Measurements from ENCODE around the gene C2. TPM values are rescaled to one million over a fixed set of nuclear protein-coding genes. Genes with fewer than 3 reads are reported as not detected.

Gene C2
- polyA plus RNA-seq, 1 of the 3 experiments (the other 2 are of a cell fraction) = 0.43 TPM

DNA sequence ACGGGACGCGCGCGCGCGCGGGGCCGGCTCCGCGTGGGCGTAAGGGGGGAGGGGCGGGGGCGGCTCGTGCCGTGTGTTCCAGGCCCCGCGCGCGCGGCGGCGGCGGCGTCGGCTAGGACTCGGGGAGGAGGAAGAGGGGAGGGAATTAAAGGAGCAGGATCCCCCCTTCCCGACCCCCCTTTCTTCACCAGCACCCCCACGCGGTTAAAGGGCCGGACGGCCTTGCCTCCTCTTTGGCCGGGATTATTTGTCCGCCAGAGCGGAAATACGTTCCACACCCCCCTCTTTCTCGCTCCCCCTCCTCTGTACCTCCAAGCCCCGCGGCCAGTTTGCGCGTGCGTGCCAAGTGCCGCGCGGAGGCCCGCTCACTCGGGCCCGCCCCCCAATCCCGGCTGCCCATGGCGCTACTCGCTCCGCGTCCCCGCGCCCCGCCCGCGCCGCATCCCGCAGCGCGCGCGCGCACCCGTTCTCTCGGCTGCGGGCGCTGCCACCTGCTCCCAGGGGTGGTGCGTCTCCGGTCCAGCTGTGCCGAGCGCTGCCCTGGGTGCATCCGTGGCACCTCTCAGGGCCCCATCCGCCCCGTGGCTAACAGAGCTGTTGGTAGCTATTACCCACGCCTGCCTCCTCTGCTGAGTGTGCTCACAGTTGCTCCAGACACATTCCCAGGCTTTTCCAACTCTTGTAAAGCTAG, 25.4 kb upstream of the C2 start, which contains the start of gene ZBTB12 (continued):
- peak; percentile 31; the same call in 1 of the 2 replicates for TF ChIP-seq TAF1 (IDR thresholded peaks at IDR 0.05; ENCODE audit: borderline replicate concordance, low read depth, low read length)
- peak; percentile 59; the same call in 1 of the 2 replicates for TF ChIP-seq POLR2AphosphoS5 (IDR thresholded peaks at IDR 0.05; ENCODE audit: low read depth, low read length)
- TF ChIP-seq, protein P1, sequence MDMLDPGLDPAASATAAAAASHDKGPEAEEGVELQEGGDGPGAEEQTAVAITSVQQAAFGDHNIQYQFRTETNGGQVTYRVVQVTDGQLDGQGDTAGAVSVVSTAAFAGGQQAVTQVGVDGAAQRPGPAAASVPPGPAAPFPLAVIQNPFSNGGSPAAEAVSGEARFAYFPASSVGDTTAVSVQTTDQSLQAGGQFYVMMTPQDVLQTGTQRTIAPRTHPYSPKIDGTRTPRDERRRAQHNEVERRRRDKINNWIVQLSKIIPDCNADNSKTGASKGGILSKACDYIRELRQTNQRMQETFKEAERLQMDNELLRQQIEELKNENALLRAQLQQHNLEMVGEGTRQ (IDR thresholded peaks at IDR 0.05; ENCODE audit: borderline replicate concordance, low read depth, low read length) = no peak
- TF ChIP-seq, protein P2, sequence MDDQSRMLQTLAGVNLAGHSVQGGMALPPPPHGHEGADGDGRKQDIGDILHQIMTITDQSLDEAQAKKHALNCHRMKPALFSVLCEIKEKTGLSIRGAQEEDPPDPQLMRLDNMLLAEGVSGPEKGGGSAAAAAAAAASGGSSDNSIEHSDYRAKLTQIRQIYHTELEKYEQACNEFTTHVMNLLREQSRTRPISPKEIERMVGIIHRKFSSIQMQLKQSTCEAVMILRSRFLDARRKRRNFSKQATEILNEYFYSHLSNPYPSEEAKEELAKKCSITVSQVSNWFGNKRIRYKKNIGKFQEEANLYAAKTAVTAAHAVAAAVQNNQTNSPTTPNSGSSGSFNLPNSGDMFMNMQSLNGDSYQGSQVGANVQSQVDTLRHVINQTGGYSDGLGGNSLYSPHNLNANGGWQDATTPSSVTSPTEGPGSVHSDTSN (IDR thresholded peaks at IDR 0.05) = peak; percentile 12; the same call in 1 of the 2 replicates
- TF ChIP-seq TCF12 (IDR thresholded peaks at IDR 0.05) = peak; percentile 25; the same call in 1 of the 2 replicates
- no peak for TF ChIP-seq JUND (IDR thresholded peaks at IDR 0.05)
- peak in 1 of 2 experiments; percentile 43; a peak in 1 of 4 replicates for TF ChIP-seq EP300 (IDR thresholded peaks at IDR 0.05; ENCODE audit: borderline replicate concordance in 1 of 2, low read depth in 1 of 2, low read length in 1 of 2)
- peak; percentile 72 for TF ChIP-seq NRF1 (IDR thresholded peaks at IDR 0.05; ENCODE audit: low read depth, low read length)

DNA sequence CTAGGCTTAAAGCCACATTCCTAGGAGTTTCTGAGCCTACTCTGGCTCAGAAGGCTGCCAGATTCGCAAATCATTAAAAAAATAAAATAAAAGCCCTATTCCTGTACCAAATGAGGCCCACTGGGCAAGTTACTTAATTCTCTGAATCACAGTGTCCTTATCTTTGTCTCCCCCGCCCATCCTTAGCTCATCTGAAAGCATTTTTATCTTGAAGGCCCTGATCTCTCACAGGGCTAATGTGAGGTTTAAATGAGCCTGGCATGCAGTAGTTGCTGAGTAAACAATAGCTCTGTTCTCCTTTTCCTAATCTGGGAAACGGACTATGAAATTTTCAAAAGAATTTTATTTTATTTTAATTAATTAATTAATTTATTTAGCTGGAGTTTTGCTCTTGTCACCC, 23.6 kb upstream of the C2 start:
- Histone ChIP-seq H3K9me2 (no peaks in the 10 kb centered on the region), H3K27ac (ENCODE audit: low read depth in 2 of 2, low read length in 1 of 2) (no peak overlapping the region), H3K4me2 (no peak overlapping the region), H3K4me1 (ENCODE audit: control insufficient read depth in 1 of 2, insufficient read depth in 2 of 2, low read depth in 1 of 2, low read length in 1 of 2) (peaks cover 0 to 29% of the 10 kb centered on the region in 2 experiments; a peak in 1 of 4 replicates), H3F3A (replicated peaks; ENCODE audit: insufficient read depth) (peaks cover 10% of the 10 kb centered on the region), H3K9me3 (no peaks in the 10 kb centered on the region), H3K27me3 (ENCODE audit: insufficient read depth) (no peaks in the 10 kb centered on the region), H3K4me3 (ENCODE audit: low read depth in 2 of 2, low read length in 1 of 2) (no peak overlapping the region), H3K79me2 (ENCODE audit: insufficient read depth) (peaks cover 3% of the 10 kb centered on the region; the same call in 1 of the 2 replicates), H3K9ac (no peak overlapping the region), H4K20me1 (ENCODE audit: insufficient read depth) (no peaks in the 10 kb centered on the region), H3K36me3 (replicated peaks in 1 of 2; ENCODE audit: control insufficient read depth in 1 of 2, insufficient read depth in 2 of 2, low read length in 1 of 2) (no peaks in the 10 kb centered on the region), H2AFZ (ENCODE audit: low read depth) (no peak overlapping the region)
- DNase-seq = no peak
- no peak for TF ChIP-seq FOSL2 (IDR thresholded peaks at IDR 0.05; ENCODE audit: borderline replicate concordance, low read depth)
- no peak for TF ChIP-seq FOXJ3 (CRISPR knock-in tag; IDR thresholded peaks at IDR 0.05)
- no peak for TF ChIP-seq SIN3A (IDR thresholded peaks at IDR 0.05; ENCODE audit: borderline replicate concordance, low read depth, low read length)
- no peak for TF ChIP-seq CHD2 (IDR thresholded peaks at IDR 0.05; ENCODE audit: low read length, partially characterized antibody)
- TF ChIP-seq, protein P1 (IDR thresholded peaks at IDR 0.05; ENCODE audit: borderline replicate concordance, low read depth, low read length) = no peak
- TF ChIP-seq, protein P3, sequence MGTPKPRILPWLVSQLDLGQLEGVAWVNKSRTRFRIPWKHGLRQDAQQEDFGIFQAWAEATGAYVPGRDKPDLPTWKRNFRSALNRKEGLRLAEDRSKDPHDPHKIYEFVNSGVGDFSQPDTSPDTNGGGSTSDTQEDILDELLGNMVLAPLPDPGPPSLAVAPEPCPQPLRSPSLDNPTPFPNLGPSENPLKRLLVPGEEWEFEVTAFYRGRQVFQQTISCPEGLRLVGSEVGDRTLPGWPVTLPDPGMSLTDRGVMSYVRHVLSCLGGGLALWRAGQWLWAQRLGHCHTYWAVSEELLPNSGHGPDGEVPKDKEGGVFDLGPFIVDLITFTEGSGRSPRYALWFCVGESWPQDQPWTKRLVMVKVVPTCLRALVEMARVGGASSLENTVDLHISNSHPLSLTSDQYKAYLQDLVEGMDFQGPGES (IDR thresholded peaks at IDR 0.05; ENCODE audit: low read depth, low read length) = no peak
- no peak for TF ChIP-seq SMC3 (IDR thresholded peaks at IDR 0.05; ENCODE audit: low read depth, low read length)
- ChIA-PET CTCF (interaction anchor here (0.9 to 3.1 kb wide), 2 partner anchors 15 to 49 kb away, joined by 3 to 9 read pairs; no protein-coding TSS in a partner anchor), POLR2A (no interaction called here)
- 81% methylated on average over 3 of the region's 3 CpGs for WGBS (ENCODE audit: low lambda C conversion rate)

All from SK-N-SH (cell line).